ENCODE data around the gene WBP1L.

Gene WBP1L

GRCh38 chr10:102744374-102745051 lies 765 bp downstream of the WBP1L start:
- Histone ChIP-seq H3K27ac (ENCODE audit: low read depth, low read length) (no peak overlapping the region), H3K9me2 (replicated peaks; ENCODE audit: control insufficient read depth, low read length) (no peaks in the 10 kb centered on the region; the same call in 1 of the 2 replicates), H3K79me2 (ENCODE audit: control insufficient read depth, low read length) (peaks cover 47% of the 10 kb centered on the region), H3K36me3 (ENCODE audit: control insufficient read depth, low read length) (no peaks in the 10 kb centered on the region), H3K9me3 (ENCODE audit: control insufficient read depth, insufficient read depth, low read length) (no peaks in the 10 kb centered on the region), H3K4me3 (ENCODE audit: low read length) (peak overlapping the region; percentile 90), H3K4me2 (ENCODE audit: low read length) (peak overlapping the region; percentile 83), H3K4me1 (ENCODE audit: control insufficient read depth, low read length) (peaks cover 31% of the 10 kb centered on the region), H3K27me3 (ENCODE audit: control insufficient read depth, low read length) (no peaks in the 10 kb centered on the region), H3F3A (ENCODE audit: control insufficient read depth, insufficient read depth) (peaks cover 12% of the 10 kb centered on the region), H4K20me1 (ENCODE audit: control insufficient read depth, insufficient read depth, low read depth, low read length) (no peaks in the 10 kb centered on the region)
- TF ChIP-seq EZH2phosphoT487 (IDR thresholded peaks at IDR 0.05; ENCODE audit: borderline replicate concordance, low read length): no peak

- Histone ChIP-seq H3F3A (ENCODE audit: control insufficient read depth, insufficient read depth) (peaks cover 8% of the 10 kb centered on the region), H3K9me3 (ENCODE audit: control insufficient read depth, insufficient read depth, low read length) (no peaks in the 10 kb centered on the region), H3K79me2 (ENCODE audit: control insufficient read depth, low read length) (peaks cover 49% of the 10 kb centered on the region), H4K20me1 (ENCODE audit: control insufficient read depth, insufficient read depth, low read depth, low read length) (no peaks in the 10 kb centered on the region), H3K27me3 (ENCODE audit: control insufficient read depth, low read length) (no peaks in the 10 kb centered on the region), H3K36me3 (ENCODE audit: control insufficient read depth, low read length) (no peaks in the 10 kb centered on the region), H3K4me1 (ENCODE audit: control insufficient read depth, low read length) (peaks cover 29% of the 10 kb centered on the region), H3K4me2 (ENCODE audit: low read length) (peak overlapping the region; percentile 83), H3K9me2 (replicated peaks; ENCODE audit: control insufficient read depth, low read length) (no peaks in the 10 kb centered on the region; the same call in 1 of the 2 replicates), H3K27ac (ENCODE audit: low read depth, low read length) (no peak overlapping the region), H3K4me3 (ENCODE audit: low read length) (peak overlapping the region; percentile 90)
- TF ChIP-seq EZH2phosphoT487 (IDR thresholded peaks at IDR 0.05; ENCODE audit: borderline replicate concordance, low read length) (no peak), CTCF (IDR thresholded peaks at IDR 0.05; ENCODE audit: low read depth, low read length, poor library complexity, severe bottlenecking) (no peak)
These were observed 1.4 kb downstream of the WBP1L start for GRCh38 chr10:102745157-102745556.

GRCh38 chr10:102752266-102752930 lies 8.7 kb downstream of the WBP1L start:
- H3K27ac ChIP-seq (ENCODE audit: low read depth, low read length): no peak overlapping the region
- H3K79me2 ChIP-seq (ENCODE audit: control insufficient read depth, low read length): peaks cover 60% of the 10 kb centered on the region
- H3K9me2 ChIP-seq (replicated peaks; ENCODE audit: control insufficient read depth, low read length): no peaks in the 10 kb centered on the region
- no peak overlapping the region for H3K4me3 ChIP-seq (ENCODE audit: low read length)
- TF ChIP-seq CTCF (IDR thresholded peaks at IDR 0.05; ENCODE audit: low read depth, low read length, poor library complexity, severe bottlenecking) (no peak), EZH2phosphoT487 (IDR thresholded peaks at IDR 0.05; ENCODE audit: borderline replicate concordance, low read length) (no peak)
- no peaks in the 10 kb centered on the region for H3K9me3 ChIP-seq (ENCODE audit: control insufficient read depth, insufficient read depth, low read length)
- H3K36me3 ChIP-seq (ENCODE audit: control insufficient read depth, low read length): no peaks in the 10 kb centered on the region; the same call in 1 of the 2 replicates
- no peaks in the 10 kb centered on the region for H3K27me3 ChIP-seq (ENCODE audit: control insufficient read depth, low read length)
- H3F3A ChIP-seq (ENCODE audit: control insufficient read depth, insufficient read depth): no peaks in the 10 kb centered on the region
- 0 out of 2 replicates have a peak, but pooled peaks cover 5% of the 10 kb centered on the region for H4K20me1 ChIP-seq (ENCODE audit: control insufficient read depth, insufficient read depth, low read depth, low read length)
- no peaks in the 10 kb centered on the region for H3K4me1 ChIP-seq (ENCODE audit: control insufficient read depth, low read length)
- H3K4me2 ChIP-seq (ENCODE audit: low read length): no peak overlapping the region

Measured in DOHH2 (cell line).